NCI-H510A (cell line): ENCODE results near the gene MTNR1A.

Experiments used
- DNase-seq: peaks from one replicate; lab custom pipeline; 2025; lab: John Stamatoyannopoulos, UW

The MTNR1A gene

GRCh38 chr4:186486172-186486571 is 69.2 kb downstream of the MTNR1A start:
- DNase-seq: no peak

DNA sequence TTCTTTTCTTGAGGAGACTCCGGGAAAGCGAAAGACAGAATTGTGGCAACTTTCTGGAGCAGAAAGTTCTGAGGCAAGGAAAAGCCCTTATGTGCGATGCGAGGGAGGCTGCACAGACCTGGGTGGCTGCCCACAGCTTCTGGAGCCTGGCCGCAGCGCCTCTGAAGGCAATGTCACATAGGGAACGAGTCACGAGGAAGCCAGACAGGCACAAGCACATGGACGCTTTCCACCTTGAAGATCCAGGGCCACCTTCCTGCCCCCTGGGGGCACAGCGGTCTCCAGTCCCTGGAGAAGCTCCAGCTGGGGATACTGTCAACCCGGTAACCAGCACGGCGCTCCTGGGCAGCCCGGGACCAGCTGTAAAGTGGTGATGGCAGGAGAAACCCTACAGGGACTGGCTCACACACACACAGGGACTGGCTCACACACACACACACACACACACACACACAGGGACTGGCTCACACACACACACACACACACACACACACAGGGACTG is 69.8 kb downstream of the MTNR1A start:
- no peak for DNase-seq

GRCh38 chr4:186485150-186485549 is 70.2 kb downstream of the MTNR1A start:
- DNase-seq: no peak

GRCh38 chr4:186483656-186484055 is 71.7 kb downstream of the MTNR1A start:
- DNase-seq: no peak
